ENCODE results near the gene STXBP5L.
"Not testable (repeated sequence)": the region's sequence is repeated elsewhere in the genome, so short reads cannot be mapped to it uniquely, and the experiment has no call there.

STXBP5L gene

GRCh38 chr3:121231872-121232271 lies 323.9 kb downstream of the STXBP5L start:
- DNase-seq (ENCODE audit: low read depth): no peak

DNA sequence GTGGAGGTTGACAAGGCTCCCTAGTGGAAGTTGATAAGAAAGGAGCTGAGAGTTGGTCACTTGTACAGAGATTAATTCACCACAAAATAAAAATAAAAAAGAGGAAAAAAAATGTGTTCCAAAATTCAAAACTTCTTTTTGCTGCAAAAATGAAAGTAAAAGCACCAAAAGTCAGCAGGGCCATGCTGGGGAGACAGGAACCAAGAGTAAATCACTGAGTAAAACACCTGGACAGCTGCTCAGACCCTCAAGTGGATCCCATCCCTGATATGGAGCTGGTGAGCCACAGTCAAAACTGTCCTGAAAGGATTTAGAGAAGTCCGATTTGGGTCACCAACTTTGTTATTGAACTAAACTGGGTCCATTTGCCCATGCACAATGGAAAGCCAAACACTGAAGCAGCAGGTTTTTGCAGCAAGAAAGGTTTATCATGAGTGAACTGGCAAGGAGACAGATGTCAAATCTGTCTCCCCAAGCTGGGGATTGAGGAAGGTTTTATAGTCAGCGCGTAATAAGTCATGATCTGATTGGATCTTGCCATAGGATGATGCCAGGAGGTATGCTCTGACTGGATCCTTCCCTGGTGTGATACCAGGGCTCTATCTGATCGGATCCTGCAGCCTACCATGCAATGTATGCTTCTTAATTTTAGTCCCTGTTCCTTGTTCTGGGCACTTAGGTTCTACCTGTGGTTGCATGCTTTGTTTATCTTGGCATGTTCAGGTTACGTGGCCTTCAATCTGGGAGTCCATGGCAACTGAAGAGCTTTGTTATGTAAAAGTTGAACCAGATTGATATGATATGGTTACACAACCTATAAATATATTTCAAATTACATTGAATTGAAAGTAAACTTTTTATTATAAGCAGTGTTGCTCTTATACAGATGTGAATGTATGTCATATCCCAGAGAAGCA lies 324.6 kb downstream of the STXBP5L start:
- no peak for DNase-seq (ENCODE audit: low read depth)

- DNase-seq (ENCODE audit: low read depth): no peak
Observed at GRCh38 chr3:121243208-121243607, 335.2 kb downstream of the STXBP5L start.

- DNase-seq (ENCODE audit: low read depth): no peak
Observed at GRCh38 chr3:121252676-121253075, 344.7 kb downstream of the STXBP5L start.

DNA sequence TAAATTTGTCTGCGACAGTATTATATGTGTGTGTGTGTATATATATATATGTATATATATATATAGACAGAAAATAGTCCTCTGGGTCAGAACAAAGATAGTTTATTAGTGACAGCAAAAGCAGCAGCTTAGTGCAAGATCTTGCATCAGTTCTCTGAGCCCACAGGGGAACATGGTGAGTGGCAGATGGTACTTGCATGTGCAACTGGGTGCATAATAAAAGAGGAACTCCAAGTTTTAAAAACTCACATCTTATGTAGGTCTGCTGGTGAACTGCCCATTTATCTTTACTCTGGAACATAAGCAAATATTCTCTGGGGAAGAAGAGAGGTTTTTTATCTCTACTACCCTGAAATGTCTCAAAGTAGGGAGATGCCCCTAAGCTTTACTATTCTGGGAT lies 361.4 kb downstream of the STXBP5L start:
- DNase-seq (ENCODE audit: low read depth): no peak

GRCh38 chr3:121274411-121274810 lies 366.4 kb downstream of the STXBP5L start:
- no peak for DNase-seq (ENCODE audit: low read depth)

- DNase-seq (ENCODE audit: low read depth): no peak
Observed at GRCh38 chr3:121295452-121295851, 387.4 kb downstream of the STXBP5L start.

- no peak for DNase-seq (ENCODE audit: low read depth)
Observed at GRCh38 chr3:121295979-121296378, 388.0 kb downstream of the STXBP5L start.

GRCh38 chr3:121324320-121324719 lies 416.3 kb downstream of the STXBP5L start:
- no peak for DNase-seq (ENCODE audit: low read depth)

DNA sequence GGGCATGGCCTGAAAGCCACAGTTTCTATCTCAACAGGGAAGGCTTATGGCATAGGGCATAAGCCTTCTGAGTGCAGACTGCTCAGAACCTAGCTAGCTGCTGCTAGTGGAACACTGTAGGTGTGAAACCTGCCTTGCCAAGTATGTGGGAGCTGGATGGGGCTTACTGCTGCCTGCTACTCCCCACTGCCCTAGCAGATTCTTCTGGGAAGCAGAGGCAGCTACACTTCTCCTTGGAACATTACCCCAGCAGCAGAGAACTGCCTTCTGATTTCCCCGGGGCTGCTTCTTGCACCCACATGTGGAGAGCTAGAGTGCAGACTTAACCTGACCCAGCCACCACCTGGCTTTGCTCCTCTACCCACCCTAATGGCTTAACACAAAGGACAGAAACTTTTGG lies 422.1 kb downstream of the STXBP5L start:
- DNase-seq (ENCODE audit: low read depth): no peak

DNA sequence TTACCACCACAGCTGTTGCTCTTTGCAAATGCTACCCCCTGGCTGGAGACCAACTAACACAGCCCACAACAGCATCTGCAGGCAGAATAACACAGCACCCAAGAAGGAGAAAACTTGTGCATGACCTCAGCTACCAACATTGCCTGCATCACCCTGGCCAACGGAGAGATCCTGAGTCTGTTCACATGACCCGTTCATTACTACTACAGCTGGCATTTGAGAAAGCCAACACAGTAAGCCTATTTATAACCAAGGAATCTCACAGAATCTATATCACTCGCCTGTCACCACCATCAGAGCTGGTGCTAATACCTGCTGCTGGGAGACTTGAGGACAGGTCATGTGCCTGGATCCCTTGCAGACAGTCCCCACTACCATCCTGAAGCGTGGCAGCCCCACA lies 422.6 kb downstream of the STXBP5L start:
- DNase-seq (ENCODE audit: low read depth): no peak

GRCh38 chr3:121355960-121356359 lies 448.0 kb downstream of the STXBP5L start:
- not testable (repeated sequence) for DNase-seq (ENCODE audit: low read depth)

- DNase-seq (ENCODE audit: low read depth): no peak
Observed at GRCh38 chr3:121362035-121362734, 454.2 kb downstream of the STXBP5L start.

- DNase-seq (ENCODE audit: low read depth): not testable (repeated sequence)
Observed at GRCh38 chr3:121388308-121388707, 480.3 kb downstream of the STXBP5L start.

GRCh38 chr3:121395967-121396366 lies 488.0 kb downstream of the STXBP5L start:
- not testable (repeated sequence) for DNase-seq (ENCODE audit: low read depth)

GRCh38 chr3:121398051-121398450 lies 490.0 kb downstream of the STXBP5L start:
- not testable (repeated sequence) for DNase-seq (ENCODE audit: low read depth)

GRCh38 chr3:121399820-121400219 lies 491.8 kb downstream of the STXBP5L start:
- DNase-seq (ENCODE audit: low read depth): no peak

DNA sequence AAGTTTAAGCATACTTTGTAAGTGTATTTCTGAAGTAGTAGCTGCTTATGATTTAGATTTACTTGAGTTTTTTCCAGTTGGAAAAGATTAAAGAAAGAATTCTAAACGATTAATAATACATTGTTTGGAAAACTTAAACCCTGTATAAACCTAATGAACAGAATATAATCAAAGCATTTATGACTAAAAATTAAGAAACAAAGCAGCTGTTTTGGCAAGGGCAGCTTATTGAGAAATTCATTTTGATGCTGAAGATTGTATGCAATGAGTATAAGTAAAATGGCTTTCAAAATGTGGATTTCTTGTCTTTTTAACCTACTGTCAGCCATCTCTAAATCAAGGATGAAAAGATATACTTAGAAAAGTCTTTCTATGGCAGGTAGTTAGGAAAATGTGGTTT lies 497.6 kb downstream of the STXBP5L start:
- no peak for DNase-seq (ENCODE audit: low read depth)

DNA sequence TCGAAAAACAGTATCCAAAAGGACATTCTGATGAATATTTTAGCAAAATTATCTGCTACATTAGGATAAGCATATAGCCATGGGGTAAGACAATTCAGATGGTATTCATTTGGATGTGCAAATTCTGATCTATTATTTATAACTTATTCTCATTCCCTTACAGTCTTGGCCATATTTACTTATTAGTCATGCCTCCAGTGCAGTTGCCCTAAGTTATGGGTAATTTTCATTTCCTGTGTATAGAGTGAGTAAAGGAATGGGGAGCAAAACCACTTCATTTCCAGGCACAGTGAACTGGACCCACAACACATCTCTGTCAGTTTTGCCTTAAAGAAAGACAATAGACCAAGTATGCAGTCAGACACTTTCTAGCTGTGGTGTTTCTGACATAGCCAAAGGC lies 503.5 kb downstream of the STXBP5L start:
- no peak for DNase-seq (ENCODE audit: low read depth)

GRCh38 chr3:121414924-121415323 lies 506.9 kb downstream of the STXBP5L start:
- no peak for DNase-seq (ENCODE audit: low read depth)

GRCh38 chr3:121418182-121418581 lies 510.2 kb downstream of the STXBP5L start:
- no peak for DNase-seq (ENCODE audit: low read depth)

GRCh38 chr3:121424549-121424948 lies 516.5 kb downstream of the STXBP5L start:
- DNase-seq (ENCODE audit: low read depth): no peak

- DNase-seq (ENCODE audit: low read depth): no peak
Observed at GRCh38 chr3:121430664-121431215, 522.7 kb downstream of the STXBP5L start.
